Keratinocyte (primary cell): ENCODE results near the gene TMEM161B.

Source experiments
- EZH2 ChIP-seq: IDR thresholded peaks from one replicate; pipeline ENCODE4 v1.6.1; 2012; ENCODE audit warnings: inconsistent platforms, mild to moderate bottlenecking, low read length, moderate library complexity
- TF ChIP-seq, protein P1 (sequence below), 3 experiments: IDR thresholded peaks in 1 of 3; conservative IDR thresholded peaks in 1 of 3; optimal IDR thresholded peaks in 1 of 3; 2 replicates in 2 of 3; 3 replicates in 1 of 3; pipeline versions ENCODE3 to v1.5.1; 2011; ENCODE audit warnings: low read length in 3 of 3, mild to moderate bottlenecking in 3 of 3, moderate library complexity in 2 of 3, control low read depth in 1 of 3, inconsistent platforms in 1 of 3; ENCODE audit not compliant: insufficient read depth in 2 of 3; ENCODE audit errors: extremely low read depth in 1 of 3

- TF ChIP-seq, protein P1, sequence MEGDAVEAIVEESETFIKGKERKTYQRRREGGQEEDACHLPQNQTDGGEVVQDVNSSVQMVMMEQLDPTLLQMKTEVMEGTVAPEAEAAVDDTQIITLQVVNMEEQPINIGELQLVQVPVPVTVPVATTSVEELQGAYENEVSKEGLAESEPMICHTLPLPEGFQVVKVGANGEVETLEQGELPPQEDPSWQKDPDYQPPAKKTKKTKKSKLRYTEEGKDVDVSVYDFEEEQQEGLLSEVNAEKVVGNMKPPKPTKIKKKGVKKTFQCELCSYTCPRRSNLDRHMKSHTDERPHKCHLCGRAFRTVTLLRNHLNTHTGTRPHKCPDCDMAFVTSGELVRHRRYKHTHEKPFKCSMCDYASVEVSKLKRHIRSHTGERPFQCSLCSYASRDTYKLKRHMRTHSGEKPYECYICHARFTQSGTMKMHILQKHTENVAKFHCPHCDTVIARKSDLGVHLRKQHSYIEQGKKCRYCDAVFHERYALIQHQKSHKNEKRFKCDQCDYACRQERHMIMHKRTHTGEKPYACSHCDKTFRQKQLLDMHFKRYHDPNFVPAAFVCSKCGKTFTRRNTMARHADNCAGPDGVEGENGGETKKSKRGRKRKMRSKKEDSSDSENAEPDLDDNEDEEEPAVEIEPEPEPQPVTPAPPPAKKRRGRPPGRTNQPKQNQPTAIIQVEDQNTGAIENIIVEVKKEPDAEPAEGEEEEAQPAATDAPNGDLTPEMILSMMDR (optimal IDR thresholded peaks at IDR 0.05 in 1 of 3, IDR thresholded peaks at IDR 0.05 in 1 of 3, conservative IDR thresholded peaks at IDR 0.05 in 1 of 3; ENCODE audit: extremely low read depth in 1 of 3, insufficient read depth in 2 of 3, low read length in 3 of 3) = no peak
- no peak for TF ChIP-seq EZH2
Observed at GRCh38 chr5:88262116-88262515, 6.5 kb downstream of the TMEM161B start.
